ENCODE data around the gene GLTP. TPM values are rescaled to one million over a fixed set of nuclear protein-coding genes. Genes with fewer than 3 reads are reported as not detected.

Gene GLTP
- total and polyA plus RNA-seq, 2 of the 4 experiments (the other 2 are of a cell fraction): 34.4 to 58.4 TPM

DNA sequence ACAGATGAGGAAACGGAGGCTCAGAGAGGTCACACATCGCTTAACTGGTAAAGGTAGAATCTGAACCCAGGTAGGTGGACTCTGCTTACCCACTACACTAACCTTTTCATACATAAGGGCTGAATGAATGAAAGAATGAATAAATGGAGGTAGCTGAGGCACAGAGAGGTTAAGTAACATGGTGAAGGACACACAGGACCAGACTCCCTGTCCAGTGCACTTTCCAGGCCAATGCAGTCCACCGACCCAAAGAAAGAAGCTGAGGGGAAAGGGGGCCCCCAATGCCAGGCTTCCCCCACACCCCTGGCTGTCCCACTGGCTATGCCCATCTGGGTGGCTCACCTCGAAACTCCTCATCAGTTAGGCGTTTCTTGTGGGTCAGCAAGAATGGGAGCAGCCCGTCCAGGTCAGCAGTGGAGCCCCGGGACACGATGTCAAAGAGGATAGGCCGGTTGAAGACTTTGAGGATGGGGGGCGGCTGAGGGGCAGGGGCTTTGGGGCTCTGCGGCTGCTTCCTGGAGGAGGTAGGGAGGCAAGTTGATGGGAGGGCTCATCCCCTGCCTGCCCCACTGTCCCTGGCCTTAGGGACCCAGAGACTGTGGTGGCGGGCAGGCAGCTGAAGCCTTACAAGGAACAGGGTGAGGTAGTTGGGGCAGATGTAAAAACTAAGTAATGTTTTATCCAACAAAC, 72.2 kb downstream of the GLTP start:
- Histone ChIP-seq H2BK120ac (ENCODE audit: low read depth, low read length) (no peak overlapping the region), H3K36me3 (ENCODE audit: control insufficient read depth, insufficient read depth, low read length) (no peaks in the 10 kb centered on the region), H2BK5ac (ENCODE audit: low read depth, low read length, poor library complexity, severe bottlenecking) (no peak overlapping the region), H3K4ac (ENCODE audit: low read depth, low read length) (no peak overlapping the region), H3K79me1 (ENCODE audit: low read depth in 1 of 2, low read length in 2 of 2) (no peaks in the 10 kb centered on the region), H2BK15ac (ENCODE audit: low read depth, low read length) (no peak overlapping the region), H3K9ac (ENCODE audit: low read depth, low read length) (no peak overlapping the region), H3K14ac (replicated peaks; ENCODE audit: low read depth, low read length) (no peak overlapping the region), H4K91ac (ENCODE audit: insufficient read depth, low read depth, low read length) (no peak overlapping the region), H4K5ac (ENCODE audit: low read depth, low read length) (no peak overlapping the region), H4K20me1 (ENCODE audit: insufficient read depth, low read length) (no peaks in the 10 kb centered on the region), H2AFZ (replicated peaks; ENCODE audit: low read length, poor library complexity) (no peak overlapping the region), H3K4me1 (ENCODE audit: control insufficient read depth, insufficient read depth, low read length) (no peaks in the 10 kb centered on the region), H3K4me3 (ENCODE audit: insufficient read depth, low read depth, low read length) (no peak overlapping the region), H3K23ac (ENCODE audit: low read depth, low read length) (no peak overlapping the region), H4K8ac (ENCODE audit: low read depth in 2 of 2, low read length in 2 of 2) (no peak overlapping the region), H3K27ac (ENCODE audit: insufficient read depth, low read length) (no peak overlapping the region), H2BK20ac (ENCODE audit: low read depth, low read length) (no peak overlapping the region), H3K56ac (ENCODE audit: extremely low read depth, insufficient read depth, low read length) (no peak overlapping the region), H3K9me1 (ENCODE audit: insufficient read depth, low read length) (no peaks in the 10 kb centered on the region), H3K27me3 (ENCODE audit: control insufficient read depth, insufficient read depth, low read length) (no peaks in the 10 kb centered on the region), H2AK9ac (replicated peaks; ENCODE audit: low read depth, low read length, poor library complexity) (no peak overlapping the region), H3K4me2 (ENCODE audit: low read depth, low read length) (no peak overlapping the region), H3K18ac (ENCODE audit: low read depth, low read length) (no peak overlapping the region), H2AK5ac (ENCODE audit: low read depth, low read length) (no peak overlapping the region), H3K9me3 (ENCODE audit: control insufficient read depth, insufficient read depth, low read length) (no peaks in the 10 kb centered on the region)
- intact Hi-C loops (cut with micrococcal nuclease) (no loop called here), dilution Hi-C loops (cut with HindIII; ENCODE audit: low sequenced_read_pairs, unreplicated experiment) (no loop called here), in situ Hi-C loops (cut with MboI; ENCODE audit: low sequenced_read_pairs) (no loop called here)
- DNase-seq: no peak
- no TSS peak for BruUV-seq (replicated peaks)
- 100% methylated on average over 3 of the region's 12 CpGs; no CpG with 5 or more reads in 1 of the 2 experiments for WGBS, 2 experiments (ENCODE audit: extremely low coverage in 2 of 2, insufficient read length in 1 of 2)
- CTCF ChIA-PET: no interaction called here
- ATAC-seq (ENCODE audit: low read depth): no peak
- TF ChIP-seq CHD1 (IDR thresholded peaks at IDR 0.05; ENCODE audit: low read depth, low read length): no peak
- no peak for TF ChIP-seq RFX5 (IDR thresholded peaks at IDR 0.05; ENCODE audit: low read depth, low read length)
- no peak for TF ChIP-seq MXI1 (IDR thresholded peaks at IDR 0.05; ENCODE audit: borderline replicate concordance, low read depth, low read length)
- no peak for TF ChIP-seq CEBPB (IDR thresholded peaks at IDR 0.05; ENCODE audit: low read depth, low read length)
- TF ChIP-seq FOS (IDR thresholded peaks at IDR 0.05; ENCODE audit: low read depth, low read length): no peak
- TF ChIP-seq RCOR1 (IDR thresholded peaks at IDR 0.05; ENCODE audit: insufficient replicate concordance, low read length): no peak
- no peak for TF ChIP-seq MAZ (IDR thresholded peaks at IDR 0.05; ENCODE audit: borderline replicate concordance, low read depth, low read length)
- TF ChIP-seq, protein P1, sequence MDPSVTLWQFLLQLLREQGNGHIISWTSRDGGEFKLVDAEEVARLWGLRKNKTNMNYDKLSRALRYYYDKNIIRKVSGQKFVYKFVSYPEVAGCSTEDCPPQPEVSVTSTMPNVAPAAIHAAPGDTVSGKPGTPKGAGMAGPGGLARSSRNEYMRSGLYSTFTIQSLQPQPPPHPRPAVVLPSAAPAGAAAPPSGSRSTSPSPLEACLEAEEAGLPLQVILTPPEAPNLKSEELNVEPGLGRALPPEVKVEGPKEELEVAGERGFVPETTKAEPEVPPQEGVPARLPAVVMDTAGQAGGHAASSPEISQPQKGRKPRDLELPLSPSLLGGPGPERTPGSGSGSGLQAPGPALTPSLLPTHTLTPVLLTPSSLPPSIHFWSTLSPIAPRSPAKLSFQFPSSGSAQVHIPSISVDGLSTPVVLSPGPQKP (IDR thresholded peaks at IDR 0.05; ENCODE audit: borderline replicate concordance, low read depth, low read length): no peak
- POLR2A ChIA-PET (ENCODE audit: unreplicated experiment): no interaction called here
